ENCODE data around the gene ABCD1. TPM values are rescaled to one million over a fixed set of nuclear protein-coding genes. Genes with fewer than 3 reads are reported as not detected.

ABCD1 gene
- polyA plus RNA-seq, 4 donors, result 7.8 to 9.8 (median 8.8) TPM

GRCh38 chrX:153770601-153771414 lies 46.2 kb downstream of the ABCD1 start:
- no peak for DNase-seq (ENCODE audit: low read depth in 4 of 4, low spot score in 2 of 4)

GRCh38 chrX:153771415-153772315 lies 47.0 kb downstream of the ABCD1 start:
- DNase-seq (ENCODE audit: low read depth in 4 of 4, low spot score in 2 of 4), result no peak

GRCh38 chrX:153772316-153773217 lies 47.9 kb downstream of the ABCD1 start:
- DNase-seq (ENCODE audit: low read depth in 4 of 4, low spot score in 2 of 4), result no peak

GRCh38 chrX:153773218-153773611 lies 48.6 kb downstream of the ABCD1 start:
- no peak for DNase-seq (ENCODE audit: low read depth in 4 of 4, low spot score in 2 of 4)

GRCh38 chrX:153773741-153774575 lies 49.3 kb downstream of the ABCD1 start:
- DNase-seq (ENCODE audit: low read depth in 4 of 4, low spot score in 2 of 4), result no peak

- no peak for DNase-seq (ENCODE audit: low read depth in 4 of 4, low spot score in 2 of 4)
Measured at GRCh38 chrX:153774576-153775292, 50.1 kb downstream of the ABCD1 start.

GRCh38 chrX:153775293-153776119 lies 50.9 kb downstream of the ABCD1 start:
- DNase-seq (ENCODE audit: low read depth in 4 of 4, low spot score in 2 of 4), result no peak

GRCh38 chrX:153776120-153776599 lies 51.5 kb downstream of the ABCD1 start:
- DNase-seq (ENCODE audit: low read depth in 4 of 4, low spot score in 2 of 4), result no peak

- no peak for DNase-seq (ENCODE audit: low read depth in 4 of 4, low spot score in 2 of 4)
Measured at GRCh38 chrX:153776611-153777045, 52.0 kb downstream of the ABCD1 start.

GRCh38 chrX:153777261-153778090 lies 52.8 kb downstream of the ABCD1 start:
- DNase-seq (ENCODE audit: low read depth in 4 of 4, low spot score in 2 of 4), result no peak

- no peak for DNase-seq (ENCODE audit: low read depth in 4 of 4, low spot score in 2 of 4)
Measured at GRCh38 chrX:153778181-153778580, 53.5 kb downstream of the ABCD1 start.

GRCh38 chrX:153778684-153779101 lies 54.0 kb downstream of the ABCD1 start:
- DNase-seq (ENCODE audit: low read depth in 4 of 4, low spot score in 2 of 4), result no peak

GRCh38 chrX:153779891-153780677 lies 55.4 kb downstream of the ABCD1 start:
- DNase-seq (ENCODE audit: low read depth in 4 of 4, low spot score in 2 of 4), result no peak

GRCh38 chrX:153780678-153781427 lies 56.2 kb downstream of the ABCD1 start, which contains the start of gene SRPK3:
Gene SRPK3 (plus strand): TSS chrX:153781041. CDS start chrX:153781087, 46 bp downstream.
- DNase-seq (ENCODE audit: low read depth in 4 of 4, low spot score in 2 of 4), result no peak

GRCh38 chrX:153781428-153782047 lies 56.9 kb downstream of the ABCD1 start:
- DNase-seq (ENCODE audit: low read depth in 4 of 4, low spot score in 2 of 4), result no peak

Data from left renal cortex interstitium (tissue), 4 donors.